ENCODE results near the gene BCKDK.

DNA sequence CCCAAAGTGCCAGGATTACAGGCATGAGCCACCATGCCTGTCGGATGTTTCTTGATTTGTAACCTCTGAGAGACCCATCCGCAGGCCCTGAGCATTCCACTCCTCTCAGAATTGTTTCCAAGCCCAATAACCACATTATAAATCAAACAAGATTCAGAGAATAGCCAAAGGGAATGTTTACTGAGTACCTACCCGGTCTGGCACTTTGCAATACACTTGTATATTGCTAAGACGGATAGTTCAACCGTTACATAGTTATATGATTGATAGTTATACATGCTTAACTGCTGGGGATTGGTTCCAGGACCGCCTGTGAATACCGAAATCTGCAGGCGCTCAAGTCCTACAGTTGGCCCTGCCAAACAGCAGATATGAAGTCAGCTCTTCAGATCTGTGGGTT is 6.3 kb downstream of the BCKDK start:
- TF ChIP-seq, protein P1, sequence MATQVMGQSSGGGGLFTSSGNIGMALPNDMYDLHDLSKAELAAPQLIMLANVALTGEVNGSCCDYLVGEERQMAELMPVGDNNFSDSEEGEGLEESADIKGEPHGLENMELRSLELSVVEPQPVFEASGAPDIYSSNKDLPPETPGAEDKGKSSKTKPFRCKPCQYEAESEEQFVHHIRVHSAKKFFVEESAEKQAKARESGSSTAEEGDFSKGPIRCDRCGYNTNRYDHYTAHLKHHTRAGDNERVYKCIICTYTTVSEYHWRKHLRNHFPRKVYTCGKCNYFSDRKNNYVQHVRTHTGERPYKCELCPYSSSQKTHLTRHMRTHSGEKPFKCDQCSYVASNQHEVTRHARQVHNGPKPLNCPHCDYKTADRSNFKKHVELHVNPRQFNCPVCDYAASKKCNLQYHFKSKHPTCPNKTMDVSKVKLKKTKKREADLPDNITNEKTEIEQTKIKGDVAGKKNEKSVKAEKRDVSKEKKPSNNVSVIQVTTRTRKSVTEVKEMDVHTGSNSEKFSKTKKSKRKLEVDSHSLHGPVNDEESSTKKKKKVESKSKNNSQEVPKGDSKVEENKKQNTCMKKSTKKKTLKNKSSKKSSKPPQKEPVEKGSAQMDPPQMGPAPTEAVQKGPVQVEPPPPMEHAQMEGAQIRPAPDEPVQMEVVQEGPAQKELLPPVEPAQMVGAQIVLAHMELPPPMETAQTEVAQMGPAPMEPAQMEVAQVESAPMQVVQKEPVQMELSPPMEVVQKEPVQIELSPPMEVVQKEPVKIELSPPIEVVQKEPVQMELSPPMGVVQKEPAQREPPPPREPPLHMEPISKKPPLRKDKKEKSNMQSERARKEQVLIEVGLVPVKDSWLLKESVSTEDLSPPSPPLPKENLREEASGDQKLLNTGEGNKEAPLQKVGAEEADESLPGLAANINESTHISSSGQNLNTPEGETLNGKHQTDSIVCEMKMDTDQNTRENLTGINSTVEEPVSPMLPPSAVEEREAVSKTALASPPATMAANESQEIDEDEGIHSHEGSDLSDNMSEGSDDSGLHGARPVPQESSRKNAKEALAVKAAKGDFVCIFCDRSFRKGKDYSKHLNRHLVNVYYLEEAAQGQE (IDR thresholded peaks at IDR 0.05; ENCODE audit: insufficient read depth in 1 of 2, low read depth in 2 of 2, low read length in 1 of 2): no peak
- TF ChIP-seq POLR2AphosphoS5 (IDR thresholded peaks at IDR 0.05; ENCODE audit: low read depth, low read length): no peak
- TF ChIP-seq, protein P2, sequence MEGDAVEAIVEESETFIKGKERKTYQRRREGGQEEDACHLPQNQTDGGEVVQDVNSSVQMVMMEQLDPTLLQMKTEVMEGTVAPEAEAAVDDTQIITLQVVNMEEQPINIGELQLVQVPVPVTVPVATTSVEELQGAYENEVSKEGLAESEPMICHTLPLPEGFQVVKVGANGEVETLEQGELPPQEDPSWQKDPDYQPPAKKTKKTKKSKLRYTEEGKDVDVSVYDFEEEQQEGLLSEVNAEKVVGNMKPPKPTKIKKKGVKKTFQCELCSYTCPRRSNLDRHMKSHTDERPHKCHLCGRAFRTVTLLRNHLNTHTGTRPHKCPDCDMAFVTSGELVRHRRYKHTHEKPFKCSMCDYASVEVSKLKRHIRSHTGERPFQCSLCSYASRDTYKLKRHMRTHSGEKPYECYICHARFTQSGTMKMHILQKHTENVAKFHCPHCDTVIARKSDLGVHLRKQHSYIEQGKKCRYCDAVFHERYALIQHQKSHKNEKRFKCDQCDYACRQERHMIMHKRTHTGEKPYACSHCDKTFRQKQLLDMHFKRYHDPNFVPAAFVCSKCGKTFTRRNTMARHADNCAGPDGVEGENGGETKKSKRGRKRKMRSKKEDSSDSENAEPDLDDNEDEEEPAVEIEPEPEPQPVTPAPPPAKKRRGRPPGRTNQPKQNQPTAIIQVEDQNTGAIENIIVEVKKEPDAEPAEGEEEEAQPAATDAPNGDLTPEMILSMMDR (IDR thresholded peaks at IDR 0.05): no peak
- TF ChIP-seq SIN3A (IDR thresholded peaks at IDR 0.05; ENCODE audit: borderline replicate concordance, insufficient read depth, low read depth, low read length): no peak
